Tibial artery (tissue), 4 donors: ENCODE results near the gene POLE4.

Source experiments
- DNase-seq, 2 donors: peaks; one replicate each; pipeline ENCODE4 v3.0.0-alpha.2; 2019
- H3K27ac ChIP-seq, 2 donors: fragments of 200-600 bp; sonication (generic) in 1 of 2; 1 replicate in 1 of 2; 2 replicates in 1 of 2; pipeline ENCODE4 v1.5.1; 2018 to 2019; ENCODE audit warnings: mild to moderate bottlenecking in 1 of 2
- H3K27me3 ChIP-seq, 2 donors: fragments of 200-600 bp; sonication (generic) in 1 of 2; one replicate each; pipeline versions ENCODE4 v1.5.1 to v1.6.0; 2016 to 2019
- H3K36me3 ChIP-seq, 3 donors: fragments of 200-600 bp; sonication (generic) in 2 of 3; one replicate each; pipeline ENCODE4 v1.5.1; 2016 to 2019; ENCODE audit warnings: mild to moderate bottlenecking in 2 of 3
- H3K4me1 ChIP-seq, 4 donors: fragments of 200-600 bp; sonication (generic) in 2 of 4; 1 replicate in 3 of 4; 2 replicates in 1 of 4; pipeline ENCODE4 v1.5.1; 2016 to 2019
- H3K4me3 ChIP-seq, 2 donors: fragments of 200-600 bp; sonication (generic) in 1 of 2; 1 replicate in 1 of 2; 2 replicates in 1 of 2; pipeline ENCODE4 v1.5.1; 2018 to 2019; ENCODE audit warnings: mild to moderate bottlenecking in 2 of 2
- H3K9me3 ChIP-seq, 3 donors: fragments of 200-600 bp; sonication (generic) in 1 of 3; one replicate each; pipeline ENCODE4 v1.5.1; 2016 to 2019
- CTCF ChIP-seq, 2 experiments: fragments of 200-600 bp in 1 of 2; fragments of 450-650 bp in 1 of 2; IDR thresholded peaks; one replicate each; pipeline ENCODE4 v1.5.1; 2017 to 2019; ENCODE audit warnings: antibody characterized with exemption in 2 of 2, mild to moderate bottlenecking in 1 of 2, moderate library complexity in 1 of 2
- intact Hi-C: fragments of 100-400 bp; cut with DNase I; formaldehyde crosslinking; loops from one replicate; pipeline ENCODE4 v1.15.0; 2023; ENCODE audit warnings: low total_unique reads

The POLE4 gene

GRCh38 chr2:74942263-74942662 lies 16.2 kb upstream of the POLE4 start:
- H3K9me3 ChIP-seq = no peaks in the 10 kb centered on the region
- no peaks in the 10 kb centered on the region for H3K36me3 ChIP-seq
- H3K4me3 ChIP-seq = no peak overlapping the region
- no peak for DNase-seq
- H3K4me1 ChIP-seq = no peaks in the 10 kb centered on the region
- H3K27me3 ChIP-seq = no peaks in the 10 kb centered on the region
- intact Hi-C loops = no loop called here
- no peak for TF ChIP-seq CTCF (IDR thresholded peaks at IDR 0.05)
- no peak overlapping the region for H3K27ac ChIP-seq

GRCh38 chr2:74944987-74945787 lies 13.3 kb upstream of the POLE4 start:
- DNase-seq = no peak
- Histone ChIP-seq H3K36me3 (no peaks in the 10 kb centered on the region), H3K9me3 (no peaks in the 10 kb centered on the region), H3K27me3 (no peaks in the 10 kb centered on the region), H3K27ac (no peak overlapping the region), H3K4me1 (no peaks in the 10 kb centered on the region), H3K4me3 (no peak overlapping the region)
- no peak for TF ChIP-seq CTCF (IDR thresholded peaks at IDR 0.05)
- intact Hi-C loops = no loop called here

GRCh38 chr2:74945788-74946331 lies 12.6 kb upstream of the POLE4 start:
- H3K27ac ChIP-seq = no peak overlapping the region
- H3K9me3 ChIP-seq = no peaks in the 10 kb centered on the region
- no peak for DNase-seq
- intact Hi-C loops = no loop called here
- no peaks in the 10 kb centered on the region for H3K4me1 ChIP-seq
- no peak overlapping the region for H3K4me3 ChIP-seq
- no peaks in the 10 kb centered on the region for H3K27me3 ChIP-seq
- no peaks in the 10 kb centered on the region for H3K36me3 ChIP-seq
- TF ChIP-seq CTCF (IDR thresholded peaks at IDR 0.05) = no peak

- intact Hi-C loops = no loop called here
- H3K27me3 ChIP-seq = no peaks in the 10 kb centered on the region
- peaks cover 0 to 6% (median 2%) of the 10 kb centered on the region in 3 donors for H3K9me3 ChIP-seq
- no peak overlapping the region for H3K27ac ChIP-seq
- no peak overlapping the region for H3K4me3 ChIP-seq
- no peak for DNase-seq
- H3K36me3 ChIP-seq = peaks cover 0 to 3% (median 0%) of the 10 kb centered on the region in 3 donors
- H3K4me1 ChIP-seq = no peaks in the 10 kb centered on the region
- no peak for TF ChIP-seq CTCF (IDR thresholded peaks at IDR 0.05)
Measured at GRCh38 chr2:74947703-74948102, 10.7 kb upstream of the POLE4 start.

GRCh38 chr2:74948779-74949178 lies 9.7 kb upstream of the POLE4 start:
- no peak overlapping the region for H3K27ac ChIP-seq
- H3K4me1 ChIP-seq = no peaks in the 10 kb centered on the region
- no peak for TF ChIP-seq CTCF (IDR thresholded peaks at IDR 0.05)
- DNase-seq = no peak
- peaks cover 0 to 8% (median 0%) of the 10 kb centered on the region in 3 donors for H3K36me3 ChIP-seq
- peaks cover 0 to 11% (median 5%) of the 10 kb centered on the region in 3 donors for H3K9me3 ChIP-seq
- no peaks in the 10 kb centered on the region for H3K27me3 ChIP-seq
- intact Hi-C loops = no loop called here
- no peak overlapping the region for H3K4me3 ChIP-seq
